ENCODE results near the gene TCF12. TPM values are rescaled to one million over a fixed set of nuclear protein-coding genes. Genes with fewer than 3 reads are reported as not detected.

TCF12 gene
- total RNA-seq, 1 donor from 2014 or later: 106 TPM

DNA sequence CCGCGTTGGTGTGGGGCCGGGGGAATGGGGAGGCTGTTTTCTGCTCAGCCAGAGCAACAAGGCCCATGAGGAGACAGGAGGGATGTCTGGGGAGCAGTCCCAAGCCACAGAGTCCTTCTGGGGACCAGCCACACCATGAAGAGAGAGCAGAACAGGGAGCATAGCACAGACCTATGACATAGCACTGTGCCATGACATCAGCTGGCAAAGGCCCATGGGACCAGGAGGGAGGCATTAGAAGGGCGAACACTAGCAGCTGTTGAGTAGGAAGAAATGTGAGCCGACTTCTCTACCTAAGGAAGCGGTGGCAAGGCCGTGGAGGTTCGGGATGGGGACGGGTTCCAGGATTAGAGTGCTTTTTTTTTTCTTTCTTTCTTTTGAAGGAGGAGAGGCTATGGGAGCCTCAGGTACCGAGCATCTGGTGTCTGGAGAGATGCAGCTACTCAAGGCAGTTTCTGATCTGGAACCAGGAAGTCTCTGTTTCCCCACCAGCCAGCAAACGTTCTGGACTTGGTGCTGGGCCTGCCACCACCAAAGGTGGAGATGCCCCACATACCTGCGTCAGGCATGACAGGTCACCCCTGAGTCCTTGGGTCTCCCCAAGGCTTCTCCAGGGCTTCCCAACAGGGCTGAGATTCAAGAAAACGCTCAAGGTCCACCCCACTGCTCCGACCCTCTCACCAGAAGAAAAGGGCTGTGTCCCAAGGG, 380.6 kb downstream of the TCF12 start:
- DNase-seq (ENCODE audit: low spot score): no peak
- no peaks in the 10 kb centered on the region for H3K9me3 Mint-ChIP-seq (ENCODE audit: low read depth)
- no peaks in the 10 kb centered on the region for H3K27me3 Mint-ChIP-seq (ENCODE audit: low read depth)
- peak overlapping the region; percentile 23 for H3K27ac Mint-ChIP-seq (ENCODE audit: unreplicated experiment)
- TF ChIP-seq, protein P1, sequence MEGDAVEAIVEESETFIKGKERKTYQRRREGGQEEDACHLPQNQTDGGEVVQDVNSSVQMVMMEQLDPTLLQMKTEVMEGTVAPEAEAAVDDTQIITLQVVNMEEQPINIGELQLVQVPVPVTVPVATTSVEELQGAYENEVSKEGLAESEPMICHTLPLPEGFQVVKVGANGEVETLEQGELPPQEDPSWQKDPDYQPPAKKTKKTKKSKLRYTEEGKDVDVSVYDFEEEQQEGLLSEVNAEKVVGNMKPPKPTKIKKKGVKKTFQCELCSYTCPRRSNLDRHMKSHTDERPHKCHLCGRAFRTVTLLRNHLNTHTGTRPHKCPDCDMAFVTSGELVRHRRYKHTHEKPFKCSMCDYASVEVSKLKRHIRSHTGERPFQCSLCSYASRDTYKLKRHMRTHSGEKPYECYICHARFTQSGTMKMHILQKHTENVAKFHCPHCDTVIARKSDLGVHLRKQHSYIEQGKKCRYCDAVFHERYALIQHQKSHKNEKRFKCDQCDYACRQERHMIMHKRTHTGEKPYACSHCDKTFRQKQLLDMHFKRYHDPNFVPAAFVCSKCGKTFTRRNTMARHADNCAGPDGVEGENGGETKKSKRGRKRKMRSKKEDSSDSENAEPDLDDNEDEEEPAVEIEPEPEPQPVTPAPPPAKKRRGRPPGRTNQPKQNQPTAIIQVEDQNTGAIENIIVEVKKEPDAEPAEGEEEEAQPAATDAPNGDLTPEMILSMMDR (IDR thresholded peaks at IDR 0.05): no peak
- H3K36me3 Mint-ChIP-seq (ENCODE audit: low read depth): no peaks in the 10 kb centered on the region
- H3K4me3 Mint-ChIP-seq (ENCODE audit: unreplicated experiment): no peak overlapping the region
- H3K4me1 Mint-ChIP-seq (ENCODE audit: low read depth): peaks cover 11% of the 10 kb centered on the region

DNA sequence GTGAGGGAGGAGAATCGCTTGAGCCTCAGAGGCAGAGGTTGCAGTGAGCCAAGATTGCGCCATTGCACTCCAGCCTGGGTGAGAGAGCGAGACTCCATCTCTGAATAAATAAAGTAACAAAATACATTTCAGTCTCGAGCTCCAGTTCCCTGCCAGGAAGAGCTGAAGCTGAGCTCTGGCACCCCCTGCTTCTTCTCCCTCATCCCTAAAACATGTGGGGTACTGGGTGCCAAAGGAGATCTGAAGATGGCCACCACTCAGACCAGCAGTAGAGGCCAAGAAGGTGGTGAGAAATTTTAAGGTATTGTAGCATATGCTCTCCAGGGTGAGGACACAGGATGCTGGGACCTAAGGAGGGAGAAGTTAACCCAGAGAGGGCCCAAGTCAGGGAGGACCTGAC, 382.9 kb downstream of the TCF12 start:
- Mint-ChIP-seq H3K4me1 (ENCODE audit: low read depth) (peaks cover 17% of the 10 kb centered on the region), H3K9me3 (ENCODE audit: low read depth) (no peaks in the 10 kb centered on the region), H3K36me3 (ENCODE audit: low read depth) (no peaks in the 10 kb centered on the region), H3K27ac (ENCODE audit: unreplicated experiment) (no peak overlapping the region), H3K4me3 (ENCODE audit: unreplicated experiment) (no peak overlapping the region), H3K27me3 (ENCODE audit: low read depth) (no peaks in the 10 kb centered on the region)
- TF ChIP-seq, protein P1 (IDR thresholded peaks at IDR 0.05): no peak
- no peak for DNase-seq (ENCODE audit: low spot score)

DNA sequence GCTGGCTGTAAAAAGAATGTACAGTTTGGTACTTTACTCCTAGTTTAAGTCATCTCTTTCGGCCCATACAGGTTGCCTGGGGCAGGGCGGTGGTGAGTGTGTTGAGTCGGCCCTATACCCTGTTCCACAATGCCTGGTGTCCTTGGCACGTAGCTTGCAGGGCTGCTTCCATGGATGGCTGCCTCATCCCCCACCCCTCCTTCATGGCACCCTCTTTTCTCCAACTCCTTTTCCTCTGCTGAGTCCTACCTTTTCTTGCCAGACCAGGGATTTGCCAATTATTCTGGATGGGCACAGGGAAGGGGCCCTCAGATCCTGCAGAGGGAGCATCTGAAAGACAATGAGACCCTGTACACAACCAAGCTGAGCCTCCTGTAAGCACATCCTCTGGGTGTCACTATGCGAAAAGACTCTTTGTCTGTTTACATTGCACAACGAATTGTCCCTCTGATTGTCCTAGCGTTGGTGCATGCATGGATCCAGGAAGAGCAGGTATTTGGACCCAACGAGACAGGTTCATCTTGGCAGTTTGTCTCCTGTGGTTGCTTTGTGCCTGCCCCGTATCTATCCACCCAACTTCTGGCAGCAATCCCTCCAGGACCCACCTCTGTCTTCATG, 384.3 kb downstream of the TCF12 start:
- no peak overlapping the region for H3K4me3 Mint-ChIP-seq (ENCODE audit: unreplicated experiment)
- no peaks in the 10 kb centered on the region for H3K36me3 Mint-ChIP-seq (ENCODE audit: low read depth)
- peaks cover 18% of the 10 kb centered on the region for H3K4me1 Mint-ChIP-seq (ENCODE audit: low read depth)
- no peaks in the 10 kb centered on the region for H3K27me3 Mint-ChIP-seq (ENCODE audit: low read depth)
- TF ChIP-seq, protein P1 (IDR thresholded peaks at IDR 0.05): no peak
- no peak for DNase-seq (ENCODE audit: low spot score)
- H3K27ac Mint-ChIP-seq (ENCODE audit: unreplicated experiment): no peak overlapping the region
- no peaks in the 10 kb centered on the region for H3K9me3 Mint-ChIP-seq (ENCODE audit: low read depth)

DNA sequence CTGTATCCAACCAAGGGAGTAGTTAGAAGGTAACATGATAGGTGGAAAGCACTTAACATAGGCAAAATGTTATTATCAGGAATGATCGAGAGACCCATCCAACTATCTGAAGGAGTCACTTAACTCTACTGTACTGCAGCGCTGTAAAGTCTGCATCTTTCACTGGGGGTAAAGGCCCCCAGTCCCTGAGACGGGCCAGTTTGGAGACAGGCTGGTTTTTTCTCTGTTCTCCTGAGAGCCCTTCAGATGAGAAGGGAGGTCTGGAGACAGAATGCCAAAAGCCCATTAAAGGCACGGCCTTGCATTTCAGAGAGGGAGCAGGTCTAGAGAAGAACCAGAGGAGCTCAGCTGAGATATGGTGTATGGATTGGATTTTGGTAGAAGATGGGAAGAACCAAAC, 386.6 kb downstream of the TCF12 start:
- DNase-seq (ENCODE audit: low spot score): no peak
- TF ChIP-seq, protein P1 (IDR thresholded peaks at IDR 0.05): peak; percentile 7
- Mint-ChIP-seq H3K27ac (ENCODE audit: unreplicated experiment) (no peak overlapping the region), H3K36me3 (ENCODE audit: low read depth) (no peaks in the 10 kb centered on the region), H3K4me3 (ENCODE audit: unreplicated experiment) (no peak overlapping the region), H3K4me1 (ENCODE audit: low read depth) (peaks cover 13% of the 10 kb centered on the region), H3K9me3 (ENCODE audit: low read depth) (no peaks in the 10 kb centered on the region), H3K27me3 (ENCODE audit: low read depth) (no peaks in the 10 kb centered on the region)

DNA sequence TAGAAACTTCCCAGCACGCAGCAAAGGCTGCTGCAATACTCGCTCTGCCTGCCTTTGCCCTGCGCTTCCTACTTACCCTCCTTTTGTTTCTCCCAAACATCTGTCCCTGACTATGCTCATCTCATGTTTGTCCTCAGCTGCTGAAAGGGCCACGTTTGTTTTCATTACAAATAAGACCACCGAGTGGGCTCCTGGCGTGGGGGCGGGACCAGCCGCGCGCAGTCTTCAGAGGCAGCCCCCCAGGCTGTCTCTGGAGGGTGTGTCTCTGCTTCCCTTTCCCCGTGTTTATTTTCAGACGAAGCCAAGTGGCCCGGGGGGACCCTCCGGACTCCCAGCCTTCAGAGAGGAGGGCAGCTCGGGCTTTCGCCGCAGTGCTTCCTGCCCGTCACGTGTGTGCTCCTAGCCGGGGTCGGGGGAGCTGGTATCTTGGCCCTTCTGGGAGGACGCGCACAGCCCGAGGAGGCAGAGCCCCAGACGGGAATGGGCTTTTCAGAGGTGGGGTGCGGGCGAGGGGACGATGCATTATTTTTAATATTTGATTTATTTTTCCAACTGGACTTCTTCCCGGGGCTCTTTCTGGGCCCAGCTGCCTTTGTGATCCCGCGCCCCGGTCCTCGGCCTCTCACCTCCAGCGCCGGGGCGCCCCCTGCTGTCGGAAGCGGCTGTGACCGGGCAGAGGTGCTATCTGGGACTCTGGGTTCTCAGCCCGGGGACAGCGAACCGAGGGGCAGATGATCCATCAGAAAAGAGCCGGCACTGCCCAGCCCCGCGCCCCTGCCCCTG, 387.9 kb downstream of the TCF12 start:
- TF ChIP-seq, protein P1 (IDR thresholded peaks at IDR 0.05): peak; percentile 99
- peaks cover 13% of the 10 kb centered on the region for H3K4me1 Mint-ChIP-seq (ENCODE audit: low read depth)
- peak overlapping the region; percentile 80 for H3K4me3 Mint-ChIP-seq (ENCODE audit: unreplicated experiment)
- H3K36me3 Mint-ChIP-seq (ENCODE audit: low read depth): no peaks in the 10 kb centered on the region
- no peaks in the 10 kb centered on the region for H3K27me3 Mint-ChIP-seq (ENCODE audit: low read depth)
- H3K27ac Mint-ChIP-seq (ENCODE audit: unreplicated experiment): peak overlapping the region; percentile 79
- no peak for DNase-seq (ENCODE audit: low spot score)
- no peaks in the 10 kb centered on the region for H3K9me3 Mint-ChIP-seq (ENCODE audit: low read depth)

All from chondrocyte (in vitro differentiated cells).